GM12878 (cell line): ENCODE results near the gene ATP6V0D1.

Experiments used
- ASH2L ChIP-seq: fragments of 300-600, 200-600 bp; sonication (generic); IDR thresholded peaks from 2 replicates; pipeline ENCODE4 v1.6.1; 2017; ENCODE audit warnings: low read depth, mild to moderate bottlenecking, borderline replicate concordance
- ATF7 ChIP-seq: fragments of 450-650 bp; IDR thresholded peaks from 2 replicates; pipeline ENCODE4 v1.6.1; 2016; ENCODE audit warnings: low read depth, mild to moderate bottlenecking
- EP300 ChIP-seq, 2 experiments: fragments of 150-350 bp in 1 of 2; IDR thresholded peaks; 2 replicates each; pipeline ENCODE4 v1.6.1; 2011 to 2012; ENCODE audit warnings: low read depth in 2 of 2, low read length in 2 of 2, borderline replicate concordance in 1 of 2, improper control_type of control experiment in 1 of 2, inconsistent platforms in 1 of 2; ENCODE audit not compliant: control insufficient read depth in 1 of 2
- GABPA ChIP-seq: IDR thresholded peaks from 2 replicates; pipeline ENCODE4 v1.6.1; 2014; ENCODE audit warnings: antibody characterized with exemption, low read depth, mild to moderate bottlenecking, inconsistent platforms
- GATAD2B ChIP-seq: fragments of 450-650 bp; conservative IDR thresholded peaks from 2 replicates; pipeline ENCODE4 v1.6.1; 2017; ENCODE audit warnings: low read depth, mild to moderate bottlenecking, moderate library complexity
- NR2F1 ChIP-seq: fragments of 450-650 bp; conservative IDR thresholded peaks from 2 replicates; pipeline ENCODE4 v1.6.1; 2017; ENCODE audit warnings: mild to moderate bottlenecking
- POLR2A ChIP-seq: IDR thresholded peaks from 2 replicates; pipeline ENCODE4 v1.6.1; 2011; ENCODE audit warnings: low read depth, mild to moderate bottlenecking, low read length
- RCOR1 ChIP-seq: conservative IDR thresholded peaks from 2 replicates; pipeline ENCODE4 v1.6.1; 2012; ENCODE audit warnings: low read depth, low read length, improper control_type of control experiment
- TF ChIP-seq, protein P1 (sequence below): IDR thresholded peaks from 2 replicates; pipeline ENCODE4 v1.6.1; 2011; ENCODE audit warnings: mild to moderate bottlenecking, low read depth, low read length, moderate library complexity; ENCODE audit not compliant: insufficient replicate concordance
- TF ChIP-seq, protein P2 (sequence below), 3 experiments: IDR thresholded peaks in 2 of 3; conservative IDR thresholded peaks in 1 of 3; 2 replicates each; pipeline ENCODE4 v1.5.1; 2011; ENCODE audit warnings: low read depth in 3 of 3, low read length in 3 of 3, mild to moderate bottlenecking in 3 of 3, control low read depth in 2 of 3, moderate library complexity in 2 of 3, inconsistent platforms in 1 of 3, mixed read lengths in 1 of 3; ENCODE audit not compliant: control insufficient read depth in 2 of 3, insufficient read depth in 1 of 3; ENCODE audit errors: extremely low read depth in 1 of 3
- TF ChIP-seq, protein P3 (sequence below): IDR thresholded peaks from 2 replicates; pipeline ENCODE4 v1.6.1; 2012; ENCODE audit warnings: low read depth, low read length, improper control_type of control experiment
- TF ChIP-seq, protein P4 (sequence below): IDR thresholded peaks from 2 replicates; pipeline ENCODE4 v1.6.1; 2011; ENCODE audit warnings: low read depth, low read length, improper control_type of control experiment, borderline replicate concordance
- TF ChIP-seq, protein P5 (sequence below): IDR thresholded peaks from 2 replicates; pipeline ENCODE4 v1.6.1; 2012; ENCODE audit warnings: mild to moderate bottlenecking, low read depth, low read length

DNA sequence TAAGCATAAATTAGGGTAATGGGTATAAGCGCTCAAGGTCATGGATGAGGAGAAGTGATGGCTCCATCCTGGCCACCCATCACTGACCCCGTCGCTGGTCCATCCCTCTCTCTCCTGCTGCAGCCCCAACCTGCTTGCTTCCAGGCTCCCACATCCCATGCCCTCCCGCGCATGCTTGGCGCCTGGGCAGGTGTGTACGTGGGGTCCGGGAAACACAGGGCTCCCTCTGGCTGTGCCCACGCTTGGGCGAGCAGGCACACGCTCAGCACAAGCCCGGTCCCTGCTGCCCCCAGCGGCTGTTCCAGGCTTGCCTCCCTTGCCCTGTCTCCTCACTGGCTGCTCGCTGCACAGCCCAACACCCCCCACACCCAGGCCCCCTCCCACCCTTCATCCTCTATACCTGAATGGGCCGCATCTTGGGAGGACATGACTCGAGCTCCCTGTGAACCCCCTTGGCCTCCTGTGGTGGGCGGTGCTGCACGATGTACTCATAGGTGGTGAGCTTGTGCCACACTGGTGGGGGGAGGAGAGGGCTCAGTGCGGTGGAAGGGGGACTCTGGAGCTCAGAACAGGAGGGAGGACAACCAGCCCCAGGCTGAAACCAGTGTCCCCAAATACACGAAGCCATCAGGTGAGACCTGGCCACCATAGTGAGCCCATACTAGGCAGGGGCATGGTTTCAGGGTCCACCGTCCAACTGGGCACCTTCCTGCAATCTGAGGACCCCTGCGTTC is 83.0 kb downstream of the ATP6V0D1 start:
- TF ChIP-seq, protein P1, sequence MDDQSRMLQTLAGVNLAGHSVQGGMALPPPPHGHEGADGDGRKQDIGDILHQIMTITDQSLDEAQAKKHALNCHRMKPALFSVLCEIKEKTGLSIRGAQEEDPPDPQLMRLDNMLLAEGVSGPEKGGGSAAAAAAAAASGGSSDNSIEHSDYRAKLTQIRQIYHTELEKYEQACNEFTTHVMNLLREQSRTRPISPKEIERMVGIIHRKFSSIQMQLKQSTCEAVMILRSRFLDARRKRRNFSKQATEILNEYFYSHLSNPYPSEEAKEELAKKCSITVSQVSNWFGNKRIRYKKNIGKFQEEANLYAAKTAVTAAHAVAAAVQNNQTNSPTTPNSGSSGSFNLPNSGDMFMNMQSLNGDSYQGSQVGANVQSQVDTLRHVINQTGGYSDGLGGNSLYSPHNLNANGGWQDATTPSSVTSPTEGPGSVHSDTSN, result no peak
- TF ChIP-seq, protein P2, sequence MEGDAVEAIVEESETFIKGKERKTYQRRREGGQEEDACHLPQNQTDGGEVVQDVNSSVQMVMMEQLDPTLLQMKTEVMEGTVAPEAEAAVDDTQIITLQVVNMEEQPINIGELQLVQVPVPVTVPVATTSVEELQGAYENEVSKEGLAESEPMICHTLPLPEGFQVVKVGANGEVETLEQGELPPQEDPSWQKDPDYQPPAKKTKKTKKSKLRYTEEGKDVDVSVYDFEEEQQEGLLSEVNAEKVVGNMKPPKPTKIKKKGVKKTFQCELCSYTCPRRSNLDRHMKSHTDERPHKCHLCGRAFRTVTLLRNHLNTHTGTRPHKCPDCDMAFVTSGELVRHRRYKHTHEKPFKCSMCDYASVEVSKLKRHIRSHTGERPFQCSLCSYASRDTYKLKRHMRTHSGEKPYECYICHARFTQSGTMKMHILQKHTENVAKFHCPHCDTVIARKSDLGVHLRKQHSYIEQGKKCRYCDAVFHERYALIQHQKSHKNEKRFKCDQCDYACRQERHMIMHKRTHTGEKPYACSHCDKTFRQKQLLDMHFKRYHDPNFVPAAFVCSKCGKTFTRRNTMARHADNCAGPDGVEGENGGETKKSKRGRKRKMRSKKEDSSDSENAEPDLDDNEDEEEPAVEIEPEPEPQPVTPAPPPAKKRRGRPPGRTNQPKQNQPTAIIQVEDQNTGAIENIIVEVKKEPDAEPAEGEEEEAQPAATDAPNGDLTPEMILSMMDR (IDR thresholded peaks at IDR 0.05 in 2 of 3, conservative IDR thresholded peaks at IDR 0.05 in 1 of 3; ENCODE audit: control insufficient read depth in 2 of 3, extremely low read depth in 1 of 3, insufficient read depth in 1 of 3, low read depth in 3 of 3, low read length in 3 of 3), result no peak
- TF ChIP-seq, protein P3, sequence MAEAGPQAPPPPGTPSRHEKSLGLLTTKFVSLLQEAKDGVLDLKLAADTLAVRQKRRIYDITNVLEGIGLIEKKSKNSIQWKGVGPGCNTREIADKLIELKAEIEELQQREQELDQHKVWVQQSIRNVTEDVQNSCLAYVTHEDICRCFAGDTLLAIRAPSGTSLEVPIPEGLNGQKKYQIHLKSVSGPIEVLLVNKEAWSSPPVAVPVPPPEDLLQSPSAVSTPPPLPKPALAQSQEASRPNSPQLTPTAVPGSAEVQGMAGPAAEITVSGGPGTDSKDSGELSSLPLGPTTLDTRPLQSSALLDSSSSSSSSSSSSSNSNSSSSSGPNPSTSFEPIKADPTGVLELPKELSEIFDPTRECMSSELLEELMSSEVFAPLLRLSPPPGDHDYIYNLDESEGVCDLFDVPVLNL, result no peak
- no peak for TF ChIP-seq POLR2A
- TF ChIP-seq, protein P4, sequence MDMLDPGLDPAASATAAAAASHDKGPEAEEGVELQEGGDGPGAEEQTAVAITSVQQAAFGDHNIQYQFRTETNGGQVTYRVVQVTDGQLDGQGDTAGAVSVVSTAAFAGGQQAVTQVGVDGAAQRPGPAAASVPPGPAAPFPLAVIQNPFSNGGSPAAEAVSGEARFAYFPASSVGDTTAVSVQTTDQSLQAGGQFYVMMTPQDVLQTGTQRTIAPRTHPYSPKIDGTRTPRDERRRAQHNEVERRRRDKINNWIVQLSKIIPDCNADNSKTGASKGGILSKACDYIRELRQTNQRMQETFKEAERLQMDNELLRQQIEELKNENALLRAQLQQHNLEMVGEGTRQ, result no peak
- TF ChIP-seq RCOR1, result no peak
- no peak for TF ChIP-seq ATF7
- TF ChIP-seq, protein P5, sequence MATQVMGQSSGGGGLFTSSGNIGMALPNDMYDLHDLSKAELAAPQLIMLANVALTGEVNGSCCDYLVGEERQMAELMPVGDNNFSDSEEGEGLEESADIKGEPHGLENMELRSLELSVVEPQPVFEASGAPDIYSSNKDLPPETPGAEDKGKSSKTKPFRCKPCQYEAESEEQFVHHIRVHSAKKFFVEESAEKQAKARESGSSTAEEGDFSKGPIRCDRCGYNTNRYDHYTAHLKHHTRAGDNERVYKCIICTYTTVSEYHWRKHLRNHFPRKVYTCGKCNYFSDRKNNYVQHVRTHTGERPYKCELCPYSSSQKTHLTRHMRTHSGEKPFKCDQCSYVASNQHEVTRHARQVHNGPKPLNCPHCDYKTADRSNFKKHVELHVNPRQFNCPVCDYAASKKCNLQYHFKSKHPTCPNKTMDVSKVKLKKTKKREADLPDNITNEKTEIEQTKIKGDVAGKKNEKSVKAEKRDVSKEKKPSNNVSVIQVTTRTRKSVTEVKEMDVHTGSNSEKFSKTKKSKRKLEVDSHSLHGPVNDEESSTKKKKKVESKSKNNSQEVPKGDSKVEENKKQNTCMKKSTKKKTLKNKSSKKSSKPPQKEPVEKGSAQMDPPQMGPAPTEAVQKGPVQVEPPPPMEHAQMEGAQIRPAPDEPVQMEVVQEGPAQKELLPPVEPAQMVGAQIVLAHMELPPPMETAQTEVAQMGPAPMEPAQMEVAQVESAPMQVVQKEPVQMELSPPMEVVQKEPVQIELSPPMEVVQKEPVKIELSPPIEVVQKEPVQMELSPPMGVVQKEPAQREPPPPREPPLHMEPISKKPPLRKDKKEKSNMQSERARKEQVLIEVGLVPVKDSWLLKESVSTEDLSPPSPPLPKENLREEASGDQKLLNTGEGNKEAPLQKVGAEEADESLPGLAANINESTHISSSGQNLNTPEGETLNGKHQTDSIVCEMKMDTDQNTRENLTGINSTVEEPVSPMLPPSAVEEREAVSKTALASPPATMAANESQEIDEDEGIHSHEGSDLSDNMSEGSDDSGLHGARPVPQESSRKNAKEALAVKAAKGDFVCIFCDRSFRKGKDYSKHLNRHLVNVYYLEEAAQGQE, result no peak
- no peak for TF ChIP-seq EP300 (IDR thresholded peaks at IDR 0.05; ENCODE audit: borderline replicate concordance in 1 of 2, control insufficient read depth in 1 of 2, low read depth in 2 of 2, low read length in 2 of 2)
- no peak for TF ChIP-seq ASH2L
- TF ChIP-seq NR2F1, result no peak
- TF ChIP-seq GATAD2B, result no peak
- TF ChIP-seq GABPA, result no peak
